IPS-20b (cell line): Measurements from ENCODE around the gene ZNF560.

Experiments used
- H3K27ac ChIP-seq: one replicate; pipeline ENCODE4 v1.5.1; 2013; ENCODE audit warnings: low read length
- H3K27me3 ChIP-seq: 2 replicates; pipeline ENCODE4 v1.6.1; 2013; ENCODE audit warnings: mild to moderate bottlenecking, low read length, inconsistent platforms; ENCODE audit not compliant: insufficient read depth
- H3K36me3 ChIP-seq: 2 replicates; pipeline ENCODE4 v1.6.1; 2013; ENCODE audit warnings: low read depth, mild to moderate bottlenecking, inconsistent platforms, low read length, moderate library complexity; ENCODE audit not compliant: insufficient read depth
- H3K4me1 ChIP-seq: 2 replicates; pipeline ENCODE4 v1.6.1; 2013; ENCODE audit warnings: mild to moderate bottlenecking, control low read depth, inconsistent platforms, low read length, moderate library complexity; ENCODE audit not compliant: insufficient read depth
- H3K4me3 ChIP-seq: 2 replicates; pipeline ENCODE4 v1.5.1; 2013; ENCODE audit warnings: mild to moderate bottlenecking, low read length, inconsistent platforms
- H3K9ac ChIP-seq: 2 replicates; pipeline ENCODE4 v1.6.1; 2013; ENCODE audit warnings: low read depth, mild to moderate bottlenecking, inconsistent platforms, low read length, moderate library complexity
- H3K9me3 ChIP-seq: 2 replicates; pipeline ENCODE4 v1.6.1; 2013; ENCODE audit warnings: mild to moderate bottlenecking, low read depth, low read length, inconsistent platforms; ENCODE audit not compliant: insufficient read depth

The ZNF560 gene

DNA sequence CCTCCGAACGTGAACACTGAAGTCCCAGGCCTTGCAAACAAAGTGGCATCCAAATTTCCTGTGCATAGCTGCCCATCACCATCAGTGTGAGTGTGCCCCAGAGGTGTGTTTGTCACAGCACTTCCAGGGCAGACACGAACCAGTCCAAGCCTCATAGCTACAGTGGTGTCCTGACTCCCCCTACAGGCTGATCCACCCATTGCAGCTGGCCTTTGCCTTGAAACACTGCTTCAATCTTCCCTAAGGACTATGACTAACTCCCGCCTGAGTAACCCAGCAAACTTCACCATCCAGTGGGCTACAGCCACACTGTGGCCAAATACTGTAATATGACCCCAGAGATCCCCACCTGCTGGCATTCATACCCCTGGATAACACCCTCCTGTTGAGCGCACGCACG, 66.9 kb downstream of the ZNF560 start:
- Histone ChIP-seq H3K9me3 (peaks cover 3% of the 10 kb centered on the region; the same call in 1 of the 2 replicates), H3K36me3 (peaks cover 34% of the 10 kb centered on the region), H3K4me1 (peaks cover 4% of the 10 kb centered on the region; the same call in 1 of the 2 replicates), H3K4me3 (no peak overlapping the region), H3K9ac (no peak overlapping the region), H3K27ac (no peak overlapping the region), H3K27me3 (no peaks in the 10 kb centered on the region)

DNA sequence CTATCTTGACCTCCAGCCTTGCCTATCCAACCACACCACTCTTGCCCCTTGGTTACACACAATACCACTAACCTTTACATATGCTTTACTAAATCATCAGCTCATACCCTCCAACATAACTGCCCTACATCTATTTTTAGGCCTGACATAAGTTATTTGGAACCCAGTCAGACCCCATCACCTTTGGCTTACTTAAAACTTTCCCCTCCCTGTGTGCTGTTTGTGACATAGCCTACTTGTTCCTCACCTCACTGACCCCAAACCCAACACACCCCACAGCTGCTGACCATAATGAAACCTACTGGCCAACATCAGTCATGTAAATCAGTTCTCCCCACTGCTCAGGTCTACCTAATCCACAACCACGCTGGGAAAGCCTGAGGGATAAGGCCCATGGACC, 68.0 kb downstream of the ZNF560 start:
- Histone ChIP-seq H3K9me3 (no peaks in the 10 kb centered on the region), H3K27me3 (no peaks in the 10 kb centered on the region), H3K4me1 (peaks cover 4% of the 10 kb centered on the region; the same call in 1 of the 2 replicates), H3K9ac (no peak overlapping the region), H3K36me3 (peaks cover 38% of the 10 kb centered on the region), H3K4me3 (no peak overlapping the region), H3K27ac (no peak overlapping the region)

GRCh38 chr19:9427941-9428340, 70.5 kb downstream of the ZNF560 start:
- H3K9ac ChIP-seq, result no peak overlapping the region
- H3K4me3 ChIP-seq, result no peak overlapping the region
- H3K36me3 ChIP-seq, result peaks cover 50% of the 10 kb centered on the region
- no peaks in the 10 kb centered on the region for H3K4me1 ChIP-seq
- no peaks in the 10 kb centered on the region for H3K9me3 ChIP-seq
- H3K27me3 ChIP-seq, result no peaks in the 10 kb centered on the region
- no peak overlapping the region for H3K27ac ChIP-seq
